A549 (cell line): ENCODE results near the gene RSRC1. TPM values are rescaled to one million over a fixed set of nuclear protein-coding genes. Genes with fewer than 3 reads are reported as not detected.

ENCODE experiments used
- ATAC-seq, 2 experiments: fragments of 200-7000 bp in 1 of 2; fragments of >200 bp in 1 of 2; cut with Nextera tagmentation in 1 of 2; cut with Tn5 transposase in 1 of 2; 3 replicates each; pipeline versions ENCODE4 v1.8.0 to v1.9.1; 2018 to 2020; ENCODE audit warnings: mild to moderate bottlenecking in 1 of 2, moderate library complexity in 1 of 2
- CTCF ChIA-PET: fragments of 300-600 bp; sonication (Branson Sonifier 250); formaldehyde crosslinking; extraction: SDS; loops from one replicate; lab custom pipeline; 2021; ENCODE audit warnings: antibody characterized with exemption, inconsistent platforms; lab: Yijun Ruan, JAX
- POLR2A ChIA-PET: fragments of 350-600 bp; formaldehyde crosslinking; extraction: SDS; loops from one replicate; lab custom pipeline; 2021; ENCODE audit warnings: antibody characterized with exemption, inconsistent platforms; lab: Yijun Ruan, JAX
- DNase-seq, 2 experiments: peaks; one replicate each; pipeline versions ENCODE4 v3.0.0 to v3.0.0-alpha.2; 2011 to 2016; ENCODE audit warnings: low read depth in 1 of 2, low spot score in 1 of 2
- FAIRE-seq: peaks from 2 replicates; lab custom pipeline; 2011; peaks lifted over from hg19 to GRCh38; lab: Jason Lieb, UNC
- H3K27ac ChIP-seq, 2 experiments: fragments of >200 bp; sonication (Bioruptor Twin); formaldehyde crosslinking; 3 replicates each; pipeline ENCODE4 v1.5.1; 2016 to 2017
- H3K4me1 ChIP-seq: fragments of >200 bp; sonication (Bioruptor Twin); formaldehyde crosslinking; 3 replicates; pipeline ENCODE4 v1.6.1; 2016
- H3K4me2 ChIP-seq: fragments of >200 bp; sonication (Bioruptor Twin); formaldehyde crosslinking; 3 replicates; pipeline ENCODE4 v1.6.1; 2016
- H3K4me3 ChIP-seq: fragments of >200 bp; sonication (Bioruptor Twin); formaldehyde crosslinking; 3 replicates; pipeline ENCODE4 v1.5.1; 2016
- H3K9me3 ChIP-seq: fragments of >200 bp; sonication (Bioruptor Twin); formaldehyde crosslinking; 3 replicates; pipeline ENCODE4 v1.6.1; 2016
- CBX8 ChIP-seq: fragments of 200-600 bp; sonication (generic); IDR thresholded peaks from 2 replicates; pipeline ENCODE4 v1.6.1; 2016
- CHD2 ChIP-seq: fragments of 150-350 bp; IDR thresholded peaks from 2 replicates; pipeline ENCODE4 v1.6.1; 2014; ENCODE audit warnings: low read length; ENCODE audit not compliant: partially characterized antibody
- EHF ChIP-seq: fragments of 250-450 bp; sonication (Bioruptor Pico); IDR thresholded peaks from 2 replicates; pipeline ENCODE4 v1.5.0; 2020; ENCODE audit warnings: mild to moderate bottlenecking
- EHMT2 ChIP-seq: fragments of 200-600 bp; sonication (generic); IDR thresholded peaks from 2 replicates; pipeline ENCODE4 v1.6.1; 2016; ENCODE audit warnings: antibody characterized with exemption, low read depth, mild to moderate bottlenecking, moderate library complexity
- FOXS1 ChIP-seq: fragments of 250-450 bp; sonication (Bioruptor Pico); IDR thresholded peaks from 2 replicates; pipeline ENCODE4 v1.5.0; 2020; ENCODE audit warnings: mild to moderate bottlenecking, moderate library complexity
- HDAC2 ChIP-seq: fragments of 200-600 bp; sonication (generic); IDR thresholded peaks from 2 replicates; pipeline ENCODE4 v1.6.1; 2016
- HOXB5 ChIP-seq: fragments of 250-450 bp; sonication (Bioruptor Pico); IDR thresholded peaks from 2 replicates; pipeline ENCODE4 v1.5.0; 2020; ENCODE audit warnings: mild to moderate bottlenecking, moderate library complexity
- JUN ChIP-seq, 2 experiments: fragments of >200 bp; sonication (Bioruptor Twin); formaldehyde crosslinking; IDR thresholded peaks; 2 replicates in 1 of 2; 3 replicates in 1 of 2; pipeline ENCODE4 v1.6.1; 2016 to 2017
- KDM1A ChIP-seq: fragments of 200-600 bp; sonication (generic); IDR thresholded peaks from 2 replicates; pipeline ENCODE4 v1.6.1; 2016; ENCODE audit warnings: low read depth, mild to moderate bottlenecking
- MYC ChIP-seq: IDR thresholded peaks from 2 replicates; pipeline ENCODE4 v1.6.1; 2012; ENCODE audit warnings: mild to moderate bottlenecking, inconsistent platforms, low read length, improper control_type of control experiment, borderline replicate concordance
- NFE2L2 ChIP-seq: fragments of 150-350 bp; conservative IDR thresholded peaks from 2 replicates; pipeline ENCODE4 v1.6.1; 2014; ENCODE audit warnings: low read length
- NPAS2 ChIP-seq: fragments of 250-450 bp; sonication (Bioruptor Pico); IDR thresholded peaks from 2 replicates; pipeline ENCODE4 v1.8.0; 2022; ENCODE audit warnings: mild to moderate bottlenecking, moderate library complexity, borderline replicate concordance
- POLR2AphosphoS2 ChIP-seq: conservative IDR thresholded peaks from 2 replicates; pipeline ENCODE4 v1.6.1; 2012; ENCODE audit warnings: low read length, improper control_type of control experiment, inconsistent platforms
- RNF2 ChIP-seq: fragments of 200-600 bp; sonication (generic); IDR thresholded peaks from 2 replicates; pipeline ENCODE4 v1.6.1; 2016; ENCODE audit warnings: low read depth, mild to moderate bottlenecking, antibody characterized with exemption, moderate library complexity, borderline replicate concordance
- TFCP2L1 ChIP-seq: fragments of 250-450 bp; sonication (Bioruptor Pico); IDR thresholded peaks from 2 replicates; pipeline ENCODE4 v1.5.0; 2021; ENCODE audit warnings: mild to moderate bottlenecking
- TP53 ChIP-seq: fragments of 250-450 bp; sonication (Bioruptor Pico); IDR thresholded peaks from 2 replicates; pipeline ENCODE4 v1.5.0; 2021; ENCODE audit warnings: mild to moderate bottlenecking, moderate library complexity
- ZNF302 ChIP-seq: fragments of 250-450 bp; sonication (Bioruptor Pico); IDR thresholded peaks from 2 replicates; pipeline ENCODE4 v1.9.0; 2021; ENCODE audit warnings: inconsistent platforms, mild to moderate bottlenecking, moderate library complexity
- WGBS: methylation state at CpG from one replicate; pipeline ENCODE4 v1.1.6; 2017; ENCODE audit errors: missing lambda C conversion rate; 5-methylcytosine and 5-hydroxymethylcytosine counted together
- polyA plus RNA-seq, 4 experiments: library from polyadenylated mRNA; depleted of rRNA in 3 of 4; stranded (reverse); fragments of >200 nt; fragmentation: RNase III in 1 of 4; extraction: RNeasy Plus Mini Kit Qiagen cat#74134 plus additional on column Dnase treatment in 1 of 4; gene quantifications; 2 replicates in 3 of 4; 3 replicates in 1 of 4; pipeline ENCODE4 v1.2.3, GENCODE V29; 2011 to 2017
- TF ChIP-seq, protein P1 (sequence below): fragments of >200 bp; sonication (Bioruptor Twin); formaldehyde crosslinking; IDR thresholded peaks from 2 replicates; pipeline ENCODE4 v1.6.1; 2016
- TF ChIP-seq, protein P2 (sequence below): IDR thresholded peaks from 2 replicates; pipeline ENCODE4 v1.6.1; 2012
- TF ChIP-seq, protein P3 (sequence below): IDR thresholded peaks from 2 replicates; pipeline ENCODE4 v1.6.1; 2012; ENCODE audit warnings: low read depth, borderline replicate concordance

Gene RSRC1
- polyA plus RNA-seq, 2 of the 4 experiments (the other 2 are of a cell fraction) = 17.5 to 52.2 TPM

GRCh38 chr3:158103081-158103886, 6.6 kb upstream of the RSRC1 start (continued):
- TF ChIP-seq NPAS2 (CRISPR knock-in tag) (no peak), CBX8 (no peak), TP53 (CRISPR knock-in tag) (no peak), NFE2L2 (no peak), EHMT2 (no peak)

GRCh38 chr3:158103887-158104327, 6.0 kb upstream of the RSRC1 start:
- Histone ChIP-seq H3K4me1 (peaks cover 7% of the 10 kb centered on the region; the same call in 2 of the 3 replicates), H3K27ac (no peak overlapping the region), H3K9me3 (no peaks in the 10 kb centered on the region), H3K4me2 (no peak overlapping the region), H3K4me3 (no peak overlapping the region)
- TF ChIP-seq, protein P1, sequence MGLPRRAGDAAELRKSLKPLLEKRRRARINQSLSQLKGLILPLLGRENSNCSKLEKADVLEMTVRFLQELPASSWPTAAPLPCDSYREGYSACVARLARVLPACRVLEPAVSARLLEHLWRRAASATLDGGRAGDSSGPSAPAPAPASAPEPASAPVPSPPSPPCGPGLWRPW = no peak
- TF ChIP-seq NPAS2 (CRISPR knock-in tag) (no peak), ZNF302 (no peak), FOXS1 (no peak), JUN (IDR thresholded peaks at IDR 0.05) (no peak), HOXB5 (CRISPR knock-in tag) (no peak), EHF (CRISPR knock-in tag) (no peak), CHD2 (no peak), TFCP2L1 (CRISPR knock-in tag) (no peak), HDAC2 (no peak), CBX8 (no peak), RNF2 (no peak), NFE2L2 (no peak), KDM1A (no peak), MYC (no peak), POLR2AphosphoS2 (no peak)
- TF ChIP-seq, protein P2, sequence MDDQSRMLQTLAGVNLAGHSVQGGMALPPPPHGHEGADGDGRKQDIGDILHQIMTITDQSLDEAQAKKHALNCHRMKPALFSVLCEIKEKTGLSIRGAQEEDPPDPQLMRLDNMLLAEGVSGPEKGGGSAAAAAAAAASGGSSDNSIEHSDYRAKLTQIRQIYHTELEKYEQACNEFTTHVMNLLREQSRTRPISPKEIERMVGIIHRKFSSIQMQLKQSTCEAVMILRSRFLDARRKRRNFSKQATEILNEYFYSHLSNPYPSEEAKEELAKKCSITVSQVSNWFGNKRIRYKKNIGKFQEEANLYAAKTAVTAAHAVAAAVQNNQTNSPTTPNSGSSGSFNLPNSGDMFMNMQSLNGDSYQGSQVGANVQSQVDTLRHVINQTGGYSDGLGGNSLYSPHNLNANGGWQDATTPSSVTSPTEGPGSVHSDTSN = no peak
- TF ChIP-seq, protein P3, sequence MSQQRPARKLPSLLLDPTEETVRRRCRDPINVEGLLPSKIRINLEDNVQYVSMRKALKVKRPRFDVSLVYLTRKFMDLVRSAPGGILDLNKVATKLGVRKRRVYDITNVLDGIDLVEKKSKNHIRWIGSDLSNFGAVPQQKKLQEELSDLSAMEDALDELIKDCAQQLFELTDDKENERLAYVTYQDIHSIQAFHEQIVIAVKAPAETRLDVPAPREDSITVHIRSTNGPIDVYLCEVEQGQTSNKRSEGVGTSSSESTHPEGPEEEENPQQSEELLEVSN = no peak
- ATAC-seq = no peak
- no peak for FAIRE-seq
- 93% methylated on average over 19 of the region's 19 CpGs for WGBS
- ChIA-PET CTCF (interaction anchor here (0.6 to 1.6 kb wide), 3 partner anchors 12 to 498 kb away, joined by 3 to 4 read pairs (median 3); no protein-coding TSS in a partner anchor), POLR2A (no interaction called here)
- DNase-seq = no peak

- ChIA-PET CTCF (interaction anchor here (0.6 to 1.6 kb wide), 6 partner anchors 13 to 498 kb away, joined by 3 to 4 read pairs (median 3); no protein-coding TSS in a partner anchor), POLR2A (no interaction called here)
- H3K27ac ChIP-seq = no peak overlapping the region
- no peak for FAIRE-seq
- H3K4me2 ChIP-seq = peak overlapping the region; percentile 96
- H3K4me3 ChIP-seq = no peak overlapping the region; the same call in 2 of the 3 replicates
- H3K9me3 ChIP-seq = no peaks in the 10 kb centered on the region
- no peak for ATAC-seq
- 80% methylated on average over 5 of the region's 5 CpGs for WGBS
- no peak for DNase-seq
- TF ChIP-seq POLR2AphosphoS2 = no peak
- no peak for TF ChIP-seq NFE2L2
- H3K4me1 ChIP-seq = peaks cover 11% of the 10 kb centered on the region; the same call in 2 of the 3 replicates
Measured at GRCh38 chr3:158104431-158104921, 5.4 kb upstream of the RSRC1 start.
